ENCODE results near the gene TRMO.

The TRMO gene

GRCh38 chr9:97873882-97874281 lies 48.4 kb downstream of the TRMO start:
- TF ChIP-seq CTCF (IDR thresholded peaks at IDR 0.05): no peak

- TF ChIP-seq CTCF (IDR thresholded peaks at IDR 0.05): no peak
Observed at GRCh38 chr9:97873425-97873824, 48.9 kb downstream of the TRMO start.

- TF ChIP-seq CTCF (IDR thresholded peaks at IDR 0.05): no peak
Observed at GRCh38 chr9:97868859-97869258, 53.4 kb downstream of the TRMO start.

GRCh38 chr9:97866848-97867247 lies 55.5 kb downstream of the TRMO start:
- no peak for TF ChIP-seq CTCF (IDR thresholded peaks at IDR 0.05)

- no peak for TF ChIP-seq CTCF (IDR thresholded peaks at IDR 0.05)
Observed at GRCh38 chr9:97866300-97866699, 56.0 kb downstream of the TRMO start.

GRCh38 chr9:97864396-97864795 lies 57.9 kb downstream of the TRMO start:
- TF ChIP-seq CTCF (IDR thresholded peaks at IDR 0.05): no peak

- no peak for TF ChIP-seq CTCF (IDR thresholded peaks at IDR 0.05)
Observed at GRCh38 chr9:97863314-97863713, 59.0 kb downstream of the TRMO start.

GRCh38 chr9:97861148-97861475 lies 61.2 kb downstream of the TRMO start:
- no peak for TF ChIP-seq CTCF (IDR thresholded peaks at IDR 0.05)
